Activated gamma-delta T cell (primary cell): ENCODE measurements around the gene MYLK.

ENCODE experiments used
- DNase-seq: peaks from one replicate; lab custom pipeline; 2025; lab: John Stamatoyannopoulos, UW

Gene MYLK

GRCh38 chr3:123644358-123644757 lies 239.8 kb downstream of the MYLK start:
- no peak for DNase-seq

- DNase-seq = no peak
Observed at GRCh38 chr3:123642957-123643330, 241.2 kb downstream of the MYLK start.

GRCh38 chr3:123642182-123642956 lies 241.8 kb downstream of the MYLK start:
- no peak for DNase-seq

GRCh38 chr3:123641505-123641904 lies 242.6 kb downstream of the MYLK start:
- DNase-seq = no peak

GRCh38 chr3:123640740-123641462 lies 243.2 kb downstream of the MYLK start:
- no peak for DNase-seq

GRCh38 chr3:123640311-123640710 lies 243.8 kb downstream of the MYLK start:
- no peak for DNase-seq

- no peak for DNase-seq
Observed at GRCh38 chr3:123638936-123639689, 245.0 kb downstream of the MYLK start.

GRCh38 chr3:123637841-123638240 lies 246.3 kb downstream of the MYLK start:
- DNase-seq = no peak

GRCh38 chr3:123637131-123637530 lies 247.0 kb downstream of the MYLK start:
- no peak for DNase-seq

- DNase-seq = no peak
Observed at GRCh38 chr3:123636431-123636841, 247.7 kb downstream of the MYLK start.

- no peak for DNase-seq
Observed at GRCh38 chr3:123635717-123636116, 248.4 kb downstream of the MYLK start.

GRCh38 chr3:123635217-123635616 lies 248.9 kb downstream of the MYLK start:
- no peak for DNase-seq

GRCh38 chr3:123634149-123635051 lies 249.7 kb downstream of the MYLK start:
- DNase-seq = no peak

- no peak for DNase-seq
Observed at GRCh38 chr3:123633530-123633929, 250.6 kb downstream of the MYLK start.

- DNase-seq = no peak
Observed at GRCh38 chr3:123632161-123632655, 251.9 kb downstream of the MYLK start.

GRCh38 chr3:123629747-123630047 lies 254.4 kb downstream of the MYLK start:
- DNase-seq = no peak

- DNase-seq = no peak
Observed at GRCh38 chr3:123628996-123629746, 255.0 kb downstream of the MYLK start.

- no peak for DNase-seq
Observed at GRCh38 chr3:123627673-123628670, 256.2 kb downstream of the MYLK start.

GRCh38 chr3:123626881-123627280 lies 257.3 kb downstream of the MYLK start:
- no peak for DNase-seq

GRCh38 chr3:123624302-123624701 lies 259.8 kb downstream of the MYLK start:
- no peak for DNase-seq
